ENCODE measurements around the gene SPINT2.

The SPINT2 gene

GRCh38 chr19:38340927-38341326, 76.6 kb downstream of the SPINT2 start:
- Histone ChIP-seq H3K9ac (ENCODE audit: low read length) (no peak overlapping the region), H2AFZ (ENCODE audit: low read length) (no peak overlapping the region), H3K9me3 (ENCODE audit: low read length) (no peaks in the 10 kb centered on the region), H3K27me3 (ENCODE audit: insufficient read depth, low read length) (no peaks in the 10 kb centered on the region), H3K4me2 (ENCODE audit: low read length) (no peak overlapping the region), H3K9me2 (ENCODE audit: low read depth, low read length) (no peaks in the 10 kb centered on the region), H3K36me3 (ENCODE audit: insufficient read depth, low read length) (no peaks in the 10 kb centered on the region), H3K79me2 (ENCODE audit: insufficient read depth, low read length) (no peaks in the 10 kb centered on the region), H4K20me1 (ENCODE audit: insufficient read depth, low read length) (no peaks in the 10 kb centered on the region), H3F3A (ENCODE audit: insufficient read depth, low read length) (no peaks in the 10 kb centered on the region), H3K4me3 (ENCODE audit: low read depth, low read length, poor library complexity, severe bottlenecking) (no peak overlapping the region), H3K4me1 (ENCODE audit: insufficient read depth, low read length, severe bottlenecking) (peaks cover 9% of the 10 kb centered on the region), H3K27ac (ENCODE audit: low read depth, low read length, poor library complexity, severe bottlenecking) (no peak overlapping the region)
- TF ChIP-seq CTCF (IDR thresholded peaks at IDR 0.05; ENCODE audit: low read length): no peak

All from OCI-LY1 (cell line).